Gastrocnemius medialis (tissue), 4 donors: ENCODE measurements around the gene DEGS2. TPM values are rescaled to one million over a fixed set of nuclear protein-coding genes. Genes with fewer than 3 reads are reported as not detected.

Experiments
- ATAC-seq, 2 donors: fragments of 150-250 bp; one replicate each; pipeline ENCODE4 v1.9.1; 2016
- DNase-seq, 2 donors: peaks; one replicate each; pipeline ENCODE4 v3.0.0-alpha.2; 2019
- H3K27ac ChIP-seq, 4 donors: fragments of 200-600 bp; sonication (generic); 1 replicate in 1 of 4; 2 replicates in 3 of 4; pipeline ENCODE4 v1.5.1; 2016 to 2018; ENCODE audit warnings: mild to moderate bottlenecking in 2 of 4, moderate library complexity in 1 of 4
- H3K27me3 ChIP-seq, 3 donors: fragments of 200-600 bp; sonication (generic) in 2 of 3; 1 replicate in 1 of 3; 2 replicates in 2 of 3; pipeline versions ENCODE4 v1.5.1 to v1.6.0; 2016 to 2019; ENCODE audit warnings: mild to moderate bottlenecking in 1 of 3, moderate library complexity in 1 of 3
- H3K36me3 ChIP-seq, 2 donors: fragments of 200-600 bp; sonication (generic) in 1 of 2; one replicate each; pipeline ENCODE4 v1.5.1; 2017 to 2018
- H3K4me1 ChIP-seq, 2 donors: fragments of 200-600 bp; sonication (generic) in 1 of 2; one replicate each; pipeline ENCODE4 v1.5.1; 2016 to 2017; ENCODE audit warnings: mild to moderate bottlenecking in 2 of 2
- H3K4me3 ChIP-seq, 4 donors: fragments of 200-600 bp; sonication (generic) in 3 of 4; 1 replicate in 1 of 4; 2 replicates in 3 of 4; pipeline ENCODE4 v1.5.1; 2016 to 2019; ENCODE audit warnings: mild to moderate bottlenecking in 2 of 4
- H3K9me3 ChIP-seq, 3 donors: fragments of 200-600 bp; sonication (generic) in 2 of 3; 1 replicate in 1 of 3; 2 replicates in 2 of 3; pipeline ENCODE4 v1.5.1; 2016 to 2019
- CTCF ChIP-seq, 5 experiments: fragments of 450-650 bp in 3 of 5; fragments of 200-600 bp in 2 of 5; sonication (generic) in 2 of 5; IDR thresholded peaks in 4 of 5; conservative IDR thresholded peaks in 1 of 5; 1 replicate in 4 of 5; 2 replicates in 1 of 5; pipeline ENCODE4 v1.5.1; 2016 to 2019; ENCODE audit warnings: antibody characterized with exemption in 5 of 5, mild to moderate bottlenecking in 3 of 5, moderate library complexity in 3 of 5
- POLR2A ChIP-seq, 2 donors: fragments of 450-650 bp; IDR thresholded peaks; one replicate each; pipeline ENCODE4 v1.6.1; 2017; ENCODE audit warnings: antibody characterized with exemption in 2 of 2, mild to moderate bottlenecking in 2 of 2, moderate library complexity in 2 of 2
- in situ Hi-C, 4 donors: fragments of 200-750 bp; cut with MboI; loops; one replicate each; pipeline versions ENCODE4 v1.15.0 to v1.8.0; 2017; ENCODE audit warnings: low sequenced_read_pairs in 4 of 4
- intact Hi-C: fragments of 100-400 bp; cut with DNase I; formaldehyde crosslinking; loops from one replicate; pipeline ENCODE4 v1.15.1; 2023; ENCODE audit warnings: low total_unique reads
- total RNA-seq, 4 donors: library from RNA; depleted of rRNA; stranded (reverse); fragments of >200 nt; gene quantifications; one replicate each; pipeline versions ENCODE4 v1.1.0 to v1.2.3, GENCODE V29; 2016

The DEGS2 gene
- total RNA-seq, 4 donors from 2014 or later, result 0.22 to 0.75 (median 0.66) TPM; not detected in 1

- no peak overlapping the region for H3K4me3 ChIP-seq
- in situ Hi-C loops, result no loop called here
- intact Hi-C loops, result no loop called here
- H3K27me3 ChIP-seq, result peaks cover 0 to 7% (median 5%) of the 10 kb centered on the region in 3 donors
- H3K4me1 ChIP-seq, result no peaks in the 10 kb centered on the region
- H3K36me3 ChIP-seq, result no peaks in the 10 kb centered on the region
- DNase-seq, result no peak
- TF ChIP-seq CTCF (IDR thresholded peaks at IDR 0.05 in 4 of 5, conservative IDR thresholded peaks at IDR 0.05 in 1 of 5) (no peak), POLR2A (IDR thresholded peaks at IDR 0.05) (no peak)
- ATAC-seq, result no peak
- peaks cover 0 to 5% (median 0%) of the 10 kb centered on the region in 3 donors for H3K9me3 ChIP-seq
- no peak overlapping the region for H3K27ac ChIP-seq
Measured at GRCh38 chr14:100150932-100151587, 8.4 kb downstream of the DEGS2 start.

GRCh38 chr14:100149851-100150611, 9.4 kb downstream of the DEGS2 start:
- intact Hi-C loops (no loop called here), in situ Hi-C loops (no loop called here)
- Histone ChIP-seq H3K9me3 (peaks cover 0 to 3% (median 0%) of the 10 kb centered on the region in 3 donors), H3K4me3 (no peak overlapping the region), H3K27ac (no peak overlapping the region), H3K36me3 (no peaks in the 10 kb centered on the region), H3K27me3 (peaks cover 0 to 7% (median 5%) of the 10 kb centered on the region in 3 donors), H3K4me1 (no peaks in the 10 kb centered on the region)
- no peak for TF ChIP-seq CTCF (IDR thresholded peaks at IDR 0.05 in 4 of 5, conservative IDR thresholded peaks at IDR 0.05 in 1 of 5)
- TF ChIP-seq POLR2A (IDR thresholded peaks at IDR 0.05), result no peak
- DNase-seq (no peak), ATAC-seq (no peak)

GRCh38 chr14:100148837-100149731, 10.4 kb downstream of the DEGS2 start:
- in situ Hi-C loops, result no loop called here

More at GRCh38 chr14:100148837-100149731, 10.4 kb downstream of the DEGS2 start:
- Histone ChIP-seq H3K4me3 (no peak overlapping the region), H3K27me3 (peaks cover 0 to 7% (median 5%) of the 10 kb centered on the region in 3 donors), H3K4me1 (no peaks in the 10 kb centered on the region), H3K9me3 (no peaks in the 10 kb centered on the region), H3K27ac (no peak overlapping the region), H3K36me3 (no peaks in the 10 kb centered on the region)
- ATAC-seq (no peak), DNase-seq (no peak)
- no peak for TF ChIP-seq POLR2A (IDR thresholded peaks at IDR 0.05)
- TF ChIP-seq CTCF (IDR thresholded peaks at IDR 0.05 in 4 of 5, conservative IDR thresholded peaks at IDR 0.05 in 1 of 5), result no peak
- intact Hi-C loops, result no loop called here
